ENCODE data around the gene ENTR1. TPM values are rescaled to one million over a fixed set of nuclear protein-coding genes. Genes with fewer than 3 reads are reported as not detected.

Gene ENTR1
- total and polyA plus RNA-seq, 2 of the 4 experiments (the other 2 are of a cell fraction), result 14.5 to 37.3 TPM

- Histone ChIP-seq H3K36me3 (ENCODE audit: control insufficient read depth, insufficient read depth, low read length) (peaks cover 73% of the 10 kb centered on the region), H3K79me1 (ENCODE audit: low read depth in 1 of 2, low read length in 2 of 2) (peaks cover 18 to 26% of the 10 kb centered on the region in 2 experiments), H3K9ac (ENCODE audit: low read depth, low read length) (no peak overlapping the region), H3K4me3 (ENCODE audit: insufficient read depth, low read depth, low read length) (no peak overlapping the region), H2AK5ac (ENCODE audit: low read depth, low read length) (no peak overlapping the region), H2AFZ (replicated peaks; ENCODE audit: low read length, poor library complexity) (no peak overlapping the region), H4K91ac (ENCODE audit: insufficient read depth, low read depth, low read length) (no peak overlapping the region), H3K27ac (ENCODE audit: insufficient read depth, low read length) (no peak overlapping the region), H3K56ac (ENCODE audit: extremely low read depth, insufficient read depth, low read length) (no peak overlapping the region), H2AK9ac (replicated peaks; ENCODE audit: low read depth, low read length, poor library complexity) (no peak overlapping the region), H3K4ac (ENCODE audit: low read depth, low read length) (no peak overlapping the region), H2BK120ac (ENCODE audit: low read depth, low read length) (no peak overlapping the region), H3K27me3 (ENCODE audit: control insufficient read depth, insufficient read depth, low read length) (no peaks in the 10 kb centered on the region), H4K5ac (ENCODE audit: low read depth, low read length) (no peak overlapping the region), H4K20me1 (ENCODE audit: insufficient read depth, low read length) (peaks cover 5% of the 10 kb centered on the region), H3K9me3 (ENCODE audit: control insufficient read depth, insufficient read depth, low read length) (no peaks in the 10 kb centered on the region), H2BK15ac (ENCODE audit: low read depth, low read length) (no peak overlapping the region), H3K23ac (ENCODE audit: low read depth, low read length) (no peak overlapping the region), H3K4me2 (ENCODE audit: low read depth, low read length) (no peak overlapping the region), H2BK5ac (ENCODE audit: low read depth, low read length, poor library complexity, severe bottlenecking) (no peak overlapping the region), H3K4me1 (ENCODE audit: control insufficient read depth, insufficient read depth, low read length) (peaks cover 1% of the 10 kb centered on the region; the same call in 1 of the 2 replicates), H3K18ac (ENCODE audit: low read depth, low read length) (no peak overlapping the region), H2BK20ac (ENCODE audit: low read depth, low read length) (no peak overlapping the region), H4K8ac (ENCODE audit: low read depth in 2 of 2, low read length in 2 of 2) (no peak overlapping the region), H3K14ac (replicated peaks; ENCODE audit: low read depth, low read length) (no peak overlapping the region), H3K9me1 (ENCODE audit: insufficient read depth, low read length) (no peaks in the 10 kb centered on the region)
- no peak for TF ChIP-seq MAFK (IDR thresholded peaks at IDR 0.05; ENCODE audit: low read depth, low read length)
- TF ChIP-seq SMC3 (IDR thresholded peaks at IDR 0.05; ENCODE audit: low read depth, low read length), result no peak
- TF ChIP-seq POLR2A (IDR thresholded peaks at IDR 0.05; ENCODE audit: low read depth, low read length), result no peak
- no peak for TF ChIP-seq MAZ (IDR thresholded peaks at IDR 0.05; ENCODE audit: borderline replicate concordance, low read depth, low read length)
- no peak for TF ChIP-seq BHLHE40 (IDR thresholded peaks at IDR 0.05; ENCODE audit: low read depth, low read length)
- TF ChIP-seq ELK1 (IDR thresholded peaks at IDR 0.05; ENCODE audit: borderline replicate concordance, low read depth, low read length), result no peak
- ATAC-seq (ENCODE audit: low read depth), result no peak
- no peak for DNase-seq
- no CpG with 5 or more reads among the region's 17 CpGs for WGBS, 2 experiments (ENCODE audit: extremely low coverage in 2 of 2, insufficient read length in 1 of 2)
- ChIA-PET POLR2A (ENCODE audit: unreplicated experiment) (no interaction called here), CTCF (no interaction called here)
- intact Hi-C loops (cut with micrococcal nuclease) (no loop called here), in situ Hi-C loops (cut with MboI; ENCODE audit: low sequenced_read_pairs) (no loop called here), dilution Hi-C loops (cut with HindIII; ENCODE audit: low sequenced_read_pairs, unreplicated experiment) (no loop called here)
- BruUV-seq (replicated peaks), result no TSS peak
Observed at GRCh38 chr9:136393531-136393930, 16.9 kb downstream of the ENTR1 start.

Measured in IMR-90 (cell line).